HCT116 (cell line): ENCODE results near the gene AGAP1. TPM values are rescaled to one million over a fixed set of nuclear protein-coding genes. Genes with fewer than 3 reads are reported as not detected.
"Not testable (repeated sequence)": the region's sequence is repeated elsewhere in the genome, so short reads cannot be mapped to it uniquely, and the experiment has no call there.

Experiments used
- ATAC-seq: fragments of 200-7000 bp; cut with Tn5 transposase; 2 replicates; pipeline ENCODE4 v1.9.1; 2020; ENCODE audit warnings: mild to moderate bottlenecking, moderate library complexity
- BruUV-seq: library from RNA; stranded (reverse); fragments of 400-500 nt; replicated peaks from 2 replicates; lab custom pipeline; 2021; lab: Mats Ljungman, UMichigan
- CTCF ChIA-PET: fragments of 300-600 bp; sonication (Branson Sonifier 250); formaldehyde crosslinking; loops from one replicate; lab custom pipeline; 2021; ENCODE audit warnings: antibody characterized with exemption; lab: Charles Lee
- POLR2A ChIA-PET: fragments of 300-600, 350-600 bp; sonication (Branson Sonifier 250); formaldehyde crosslinking; loops from one replicate; lab custom pipeline; 2021; ENCODE audit warnings: antibody characterized with exemption; lab: Charles Lee
- RAD21 ChIA-PET, 2 experiments: fragments of 300-600 bp; sonication (Branson Sonifier 250); formaldehyde crosslinking; loops; one replicate each; lab custom pipeline; 2023; ENCODE audit warnings: low total read pairs in 2 of 2; ENCODE audit not compliant: uncharacterized antibody in 2 of 2, unreplicated experiment in 2 of 2, low non-redundant PET in 1 of 2; lab: Charles Lee
- DNase-seq: peaks from one replicate; pipeline ENCODE4 v3.0.0-alpha.2; 2010; ENCODE audit warnings: low read depth, low spot score
- H2AFZ ChIP-seq: fragments of 200-600 bp; shearing (Covaris generic), sonication (generic); 2 replicates; pipeline ENCODE4 v1.6.1; 2017; ENCODE audit warnings: low read depth, mixed run types, mixed read lengths, antibody characterized with exemption, low read length; ENCODE audit not compliant: poor library complexity, severe bottlenecking
- H3K27ac ChIP-seq: 2 replicates; pipeline ENCODE4 v1.5.1; 2012; ENCODE audit warnings: low read depth, low read length
- H3K27me3 ChIP-seq: fragments of 200-600 bp; sonication (generic); 2 replicates; pipeline ENCODE4 v1.6.1; 2016; ENCODE audit warnings: mixed run types, low read length, mixed read lengths; ENCODE audit not compliant: insufficient read depth
- H3K36me3 ChIP-seq, 2 experiments: fragments of 200-500 bp in 1 of 2; fragments of 200-600 bp in 1 of 2; sonication (Bioruptor generic) in 1 of 2; sonication (generic) in 1 of 2; 2 replicates each; pipeline versions ENCODE4 v1.5.1 to v1.6.1; 2014 to 2016; ENCODE audit warnings: low read length in 2 of 2, inconsistent platforms in 1 of 2, mixed read lengths in 1 of 2, mixed run types in 1 of 2; ENCODE audit not compliant: insufficient read depth in 2 of 2, control insufficient read depth in 1 of 2
- H3K4me1 ChIP-seq, 2 experiments: fragments of 200-600 bp in 1 of 2; sonication (generic) in 1 of 2; 2 replicates each; pipeline versions ENCODE4 v1.5.1 to v1.6.1; 2012 to 2017; ENCODE audit warnings: low read length in 2 of 2, inconsistent platforms in 1 of 2, mild to moderate bottlenecking in 1 of 2, mixed read lengths in 1 of 2, mixed run types in 1 of 2, moderate library complexity in 1 of 2; ENCODE audit not compliant: insufficient read depth in 2 of 2, control insufficient read depth in 1 of 2
- H3K4me2 ChIP-seq: fragments of 200-600 bp; sonication (generic); 2 replicates; pipeline ENCODE4 v1.6.1; 2017; ENCODE audit warnings: mixed run types, low read length, mixed read lengths
- H3K4me3 ChIP-seq, 2 experiments: fragments of 200-600 bp in 1 of 2; sonication (generic) in 1 of 2; replicated peaks in 1 of 2; 2 replicates each; pipeline ENCODE4 v1.5.1; 2011 to 2016; ENCODE audit warnings: low read length in 2 of 2, control low read depth in 1 of 2, low read depth in 1 of 2, mild to moderate bottlenecking in 1 of 2, mixed read lengths in 1 of 2, mixed run types in 1 of 2
- H3K79me2 ChIP-seq: fragments of 200-600 bp; sonication (generic); 2 replicates; pipeline ENCODE4 v1.6.1; 2017; ENCODE audit warnings: mild to moderate bottlenecking, mixed run types, low read length, moderate library complexity, mixed read lengths; ENCODE audit not compliant: insufficient read depth
- H3K9ac ChIP-seq: fragments of 200-600 bp; sonication (generic); 2 replicates; pipeline ENCODE4 v1.6.1; 2016; ENCODE audit warnings: low read length, mixed read lengths
- H3K9me2 ChIP-seq: fragments of 200-600 bp; sonication (generic), shearing (Covaris generic); 2 replicates; pipeline ENCODE4 v1.6.1; 2017; ENCODE audit warnings: mixed run types, mild to moderate bottlenecking, moderate library complexity; ENCODE audit not compliant: insufficient read depth
- H3K9me3 ChIP-seq, 2 experiments: fragments of 200-500 bp in 1 of 2; fragments of 200-600 bp in 1 of 2; sonication (Bioruptor generic) in 1 of 2; sonication (generic) in 1 of 2; 2 replicates each; pipeline ENCODE4 v1.6.1; 2014 to 2017; ENCODE audit warnings: low read length in 2 of 2, mixed read lengths in 2 of 2, inconsistent platforms in 1 of 2, low read depth in 1 of 2, mild to moderate bottlenecking in 1 of 2, mixed run types in 1 of 2, moderate library complexity in 1 of 2; ENCODE audit not compliant: control insufficient read depth in 1 of 2, insufficient read depth in 1 of 2
- H4K20me1 ChIP-seq: fragments of 200-600 bp; sonication (generic), shearing (Covaris generic); 2 replicates; pipeline ENCODE4 v1.6.1; 2017; ENCODE audit warnings: mixed run types, mild to moderate bottlenecking, moderate library complexity; ENCODE audit not compliant: insufficient read depth
- CBX3 ChIP-seq: IDR thresholded peaks from 2 replicates; pipeline ENCODE4 v1.6.1; 2012; ENCODE audit warnings: low read depth
- FOSL1 ChIP-seq: IDR thresholded peaks from 2 replicates; pipeline ENCODE4 v1.6.1; 2012; ENCODE audit warnings: low read depth
- intact Hi-C: fragments of 100-400 bp; cut with micrococcal nuclease; formaldehyde crosslinking; loops from 2 replicates; pipeline ENCODE4 v1.10.0; 2022
- total RNA-seq: library from RNA; stranded (reverse); gene quantifications from one replicate; pipeline ENCODE4 v1.2.1, GENCODE V29; 2021; ENCODE audit not compliant: unreplicated experiment

AGAP1 gene
- total RNA-seq, 1 experiment from 2014 or later = 43.8 TPM

- no peak overlapping the region for H3K4me3 ChIP-seq
- H3K27ac ChIP-seq = no peak overlapping the region
- 0 out of 4 replicates have a peak, but pooled peaks cover 0 to 7% of the 10 kb centered on the region in 2 experiments for H3K9me3 ChIP-seq
- no peaks in the 10 kb centered on the region for H4K20me1 ChIP-seq
- no peak overlapping the region for H3K9ac ChIP-seq
- H3K27me3 ChIP-seq = no peaks in the 10 kb centered on the region
- ChIA-PET RAD21 (no interaction called here), POLR2A (no interaction called here), CTCF (no interaction called here)
- no peaks in the 10 kb centered on the region for H3K4me1 ChIP-seq
- no peak for DNase-seq
- TF ChIP-seq FOSL1 (no peak), CBX3 (no peak)
- TF ChIP-seq, all 23 proteins: peak for 0
- intact Hi-C loops = no loop called here
- ATAC-seq = no peak
- 0 out of 4 replicates have a peak, but pooled peaks cover 0 to 7% of the 10 kb centered on the region in 2 experiments for H3K36me3 ChIP-seq
- H3K79me2 ChIP-seq = no peaks in the 10 kb centered on the region
- no TSS peak for BruUV-seq
- H2AFZ ChIP-seq = no peak overlapping the region
- no peak overlapping the region for H3K4me2 ChIP-seq
- no peaks in the 10 kb centered on the region for H3K9me2 ChIP-seq
Observed at GRCh38 chr2:236061899-236062298, 568.1 kb downstream of the AGAP1 start.

- H3K36me3 ChIP-seq, H3K27ac ChIP-seq, H3K4me1 ChIP-seq, H3K9me2 ChIP-seq, H4K20me1 ChIP-seq, H3K4me2 ChIP-seq, H3K79me2 ChIP-seq, H3K4me3 ChIP-seq, H3K9me3 ChIP-seq, POLR2A ChIA-PET, intact Hi-C loops, CTCF ChIA-PET, ATAC-seq, RAD21 ChIA-PET, H3K9ac ChIP-seq, DNase-seq, H2AFZ ChIP-seq, H3K27me3 ChIP-seq, BruUV-seq: not testable (repeated sequence)
Observed at GRCh38 chr2:236062806-236063205, 569.0 kb downstream of the AGAP1 start.

GRCh38 chr2:236063994-236064393, 570.2 kb downstream of the AGAP1 start:
- DNase-seq (no peak), ATAC-seq (no peak)
- Histone ChIP-seq H3K9me2 (no peaks in the 10 kb centered on the region), H4K20me1 (no peaks in the 10 kb centered on the region), H3K79me2 (no peaks in the 10 kb centered on the region), H3K4me3 (no peak overlapping the region), H3K27me3 (no peaks in the 10 kb centered on the region), H3K36me3 (no peaks in the 10 kb centered on the region), H3K27ac (no peak overlapping the region), H2AFZ (no peak overlapping the region), H3K9me3 (no peaks in the 10 kb centered on the region), H3K9ac (no peak overlapping the region), H3K4me1 (no peaks in the 10 kb centered on the region), H3K4me2 (no peak overlapping the region)
- no TSS peak for BruUV-seq
- POLR2A ChIA-PET = no interaction called here
- CTCF ChIA-PET = no interaction called here
- RAD21 ChIA-PET = interaction anchor here in 1 of 2 experiments (0.5 kb wide), 1 partner anchor 212 kb away, joined by 3 read pairs; no protein-coding TSS in a partner anchor
- intact Hi-C loops = no loop called here
- TF ChIP-seq CBX3 = no peak
